ENCODE results near the gene RNASE7. TPM values are rescaled to one million over a fixed set of nuclear protein-coding genes. Genes with fewer than 3 reads are reported as not detected.

The RNASE7 gene
- total RNA-seq, 2 donors from 2014 or later = 1.0 TPM; not detected in 1

DNA sequence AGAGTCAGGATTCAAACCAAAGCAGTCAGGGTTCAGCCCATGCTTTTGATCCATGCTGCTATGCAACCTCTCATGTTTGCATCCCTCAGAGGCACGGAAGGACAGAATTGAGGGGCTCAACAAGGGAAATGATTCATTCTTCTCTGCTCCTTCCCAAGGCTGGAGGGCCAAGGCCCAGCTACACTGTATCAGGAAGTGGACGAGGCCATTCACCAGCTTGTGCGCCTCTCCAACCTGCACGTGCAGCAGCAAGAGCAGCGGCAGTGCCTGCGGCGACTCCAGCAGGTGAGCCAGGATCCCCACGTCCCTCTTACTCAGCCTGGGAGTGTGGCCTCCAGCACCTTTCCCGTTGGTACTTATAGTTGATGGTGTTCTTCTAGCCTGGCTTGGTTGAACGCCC is 36.6 kb downstream of the RNASE7 start:
- Histone ChIP-seq H3K27ac (no peak overlapping the region), H3K9me3 (no peaks in the 10 kb centered on the region), H3K27me3 (no peaks in the 10 kb centered on the region), H3K4me3 (no peak overlapping the region), H3K4me1 (no peaks in the 10 kb centered on the region), H3K36me3 (replicated peaks in 1 of 2; ENCODE audit: insufficient read depth in 1 of 2, low read depth in 2 of 2) (peaks cover 17 to 31% of the 10 kb centered on the region in 2 donors)
- intact Hi-C loops (cut with DNase I) = no loop called here
- no peak for TF ChIP-seq CTCF (IDR thresholded peaks at IDR 0.05)
- TF ChIP-seq POLR2A (IDR thresholded peaks at IDR 0.05) = no peak
- ATAC-seq (no peak), DNase-seq (no peak)
- WGBS, 2 donors = 77 to 87% methylated on average over 6 to 9 of the region's 10 CpGs

- ATAC-seq (no peak), DNase-seq (no peak)
- Histone ChIP-seq H3K4me3 (no peak overlapping the region), H3K4me1 (no peaks in the 10 kb centered on the region), H3K27me3 (no peaks in the 10 kb centered on the region), H3K9me3 (no peaks in the 10 kb centered on the region), H3K36me3 (replicated peaks in 1 of 2; ENCODE audit: insufficient read depth in 1 of 2, low read depth in 2 of 2) (peaks cover 17 to 32% of the 10 kb centered on the region in 2 donors), H3K27ac (no peak overlapping the region)
- TF ChIP-seq CTCF (IDR thresholded peaks at IDR 0.05) (no peak), POLR2A (IDR thresholded peaks at IDR 0.05) (no peak)
- intact Hi-C loops (cut with DNase I) = no loop called here
- WGBS, 2 donors = 92 to 93% methylated on average over 11 to 22 of the region's 30 CpGs
These were observed 39.5 kb downstream of the RNASE7 start for GRCh38 chr14:21081521-21082142.

- Histone ChIP-seq H3K27me3 (no peaks in the 10 kb centered on the region), H3K4me1 (no peaks in the 10 kb centered on the region), H3K36me3 (replicated peaks in 1 of 2; ENCODE audit: insufficient read depth in 1 of 2, low read depth in 2 of 2) (peaks cover 13 to 29% of the 10 kb centered on the region in 2 donors), H3K9me3 (no peaks in the 10 kb centered on the region), H3K27ac (peak overlapping the region in 1 of 4 donors; percentile 6), H3K4me3 (no peak overlapping the region)
- 84 to 88% methylated on average over 4 to 11 of the region's 11 CpGs for WGBS, 2 donors
- DNase-seq (no peak), ATAC-seq (no peak)
- intact Hi-C loops (cut with DNase I) = no loop called here
- no peak for TF ChIP-seq POLR2A (IDR thresholded peaks at IDR 0.05)
- no peak for TF ChIP-seq CTCF (IDR thresholded peaks at IDR 0.05)
These were observed 41.6 kb downstream of the RNASE7 start for GRCh38 chr14:21083565-21084325.

- DNase-seq (no peak), ATAC-seq (no peak)
- H3K27me3 ChIP-seq = no peaks in the 10 kb centered on the region
- peaks cover 12 to 25% of the 10 kb centered on the region in 2 donors for H3K36me3 ChIP-seq (replicated peaks in 1 of 2; ENCODE audit: insufficient read depth in 1 of 2, low read depth in 2 of 2)
- TF ChIP-seq POLR2A (IDR thresholded peaks at IDR 0.05) (no peak), CTCF (IDR thresholded peaks at IDR 0.05) (no peak)
- no peaks in the 10 kb centered on the region for H3K4me1 ChIP-seq
- intact Hi-C loops (cut with DNase I) = no loop called here
- H3K9me3 ChIP-seq = no peaks in the 10 kb centered on the region
- peak overlapping the region in 1 of 4 donors; percentile 15 for H3K27ac ChIP-seq
- 77 to 86% methylated on average over 2 of the region's 2 CpGs for WGBS, 2 donors
- no peak overlapping the region for H3K4me3 ChIP-seq
These were observed 42.2 kb downstream of the RNASE7 start for GRCh38 chr14:21084396-21084795.

Measured in body of pancreas (tissue), 4 donors.